SK-N-SH treated with all-trans-retinoic acid at 6 μM for 48 hours (cell line): ENCODE results near the gene ZEB1.
"Not testable (repeated sequence)": the region's sequence is repeated elsewhere in the genome, so short reads cannot be mapped to it uniquely, and the experiment has no call there.

ENCODE experiments used
- ATAC-seq: fragments of 200-7000 bp; cut with Tn5 transposase; 3 replicates; pipeline ENCODE4 v1.9.1; 2020; ENCODE audit warnings: mild to moderate bottlenecking, moderate library complexity
- ARNTL ChIP-seq: fragments of 450-650 bp; formaldehyde crosslinking; IDR thresholded peaks from 2 replicates; pipeline ENCODE4 v1.5.0; 2020; ENCODE audit warnings: low read depth, mild to moderate bottlenecking, moderate library complexity, borderline replicate concordance
- BACH2 ChIP-seq: fragments of 250-450 bp; sonication (Bioruptor Pico); IDR thresholded peaks from 2 replicates; pipeline ENCODE4 v1.9.0; 2021; ENCODE audit warnings: mild to moderate bottlenecking, borderline replicate concordance
- CSDC2 ChIP-seq: fragments of 250-450 bp; sonication (Bioruptor Pico); IDR thresholded peaks from 2 replicates; pipeline ENCODE4 v1.5.0; 2020; ENCODE audit warnings: mild to moderate bottlenecking, moderate library complexity
- ESRRG ChIP-seq: fragments of 250-450 bp; sonication (Bioruptor Pico); IDR thresholded peaks from 2 replicates; pipeline ENCODE4 v1.6.1; 2021; ENCODE audit warnings: mild to moderate bottlenecking
- GLIS3 ChIP-seq: fragments of 250-450 bp; sonication (Bioruptor Pico); IDR thresholded peaks from 2 replicates; pipeline ENCODE4 v1.5.0; 2020; ENCODE audit warnings: mild to moderate bottlenecking, moderate library complexity
- ISL1 ChIP-seq: fragments of 250-450 bp; sonication (Bioruptor Pico); IDR thresholded peaks from 2 replicates; pipeline ENCODE4 v2.1.2; 2022; ENCODE audit warnings: mild to moderate bottlenecking, moderate library complexity
- OSR1 ChIP-seq: fragments of 250-450 bp; sonication (Bioruptor Pico); IDR thresholded peaks from 2 replicates; pipeline ENCODE4 v1.8.0; 2022; ENCODE audit warnings: moderate library complexity, mild to moderate bottlenecking, inconsistent platforms
- PPARA ChIP-seq: fragments of 250-450 bp; sonication (Bioruptor Pico); IDR thresholded peaks from 2 replicates; pipeline ENCODE4 v1.5.0; 2020; ENCODE audit warnings: mild to moderate bottlenecking, borderline replicate concordance
- RARB ChIP-seq: fragments of 250-450 bp; sonication (Bioruptor Pico); IDR thresholded peaks from 2 replicates; pipeline ENCODE4 v1.8.0; 2021; ENCODE audit warnings: mild to moderate bottlenecking, moderate library complexity
- SNAI2 ChIP-seq: fragments of 250-450 bp; sonication (Bioruptor Pico); IDR thresholded peaks from 2 replicates; pipeline ENCODE4 v1.5.0; 2020; ENCODE audit warnings: mild to moderate bottlenecking, moderate library complexity
- TCF4 ChIP-seq: fragments of 250-450 bp; sonication (Bioruptor Pico); IDR thresholded peaks from 2 replicates; pipeline ENCODE4 v1.8.0; 2021; ENCODE audit warnings: mild to moderate bottlenecking, moderate library complexity, borderline replicate concordance
- TOX ChIP-seq: fragments of 250-450 bp; sonication (Bioruptor Pico); IDR thresholded peaks from 2 replicates; pipeline ENCODE4 v1.8.0; 2021; ENCODE audit warnings: mild to moderate bottlenecking, moderate library complexity, borderline replicate concordance
- TSHZ2 ChIP-seq: fragments of 250-450 bp; sonication (Bioruptor Pico); IDR thresholded peaks from 2 replicates; pipeline ENCODE4 v1.5.0; 2020; ENCODE audit warnings: mild to moderate bottlenecking, moderate library complexity
- ZC3H10 ChIP-seq: fragments of 250-450 bp; sonication (Bioruptor Pico); IDR thresholded peaks from 2 replicates; pipeline ENCODE4 v1.5.1; 2021; ENCODE audit warnings: mild to moderate bottlenecking, moderate library complexity
- ZFP3 ChIP-seq: fragments of 250-450 bp; sonication (Bioruptor Pico); IDR thresholded peaks from 2 replicates; pipeline ENCODE4 v1.5.0; 2020; ENCODE audit warnings: mild to moderate bottlenecking, moderate library complexity
- ZFP30 ChIP-seq: fragments of 450-650 bp; formaldehyde crosslinking; IDR thresholded peaks from 2 replicates; pipeline ENCODE4 v1.5.0; 2022; ENCODE audit warnings: mild to moderate bottlenecking, moderate library complexity
- ZNF565 ChIP-seq: fragments of 450-650 bp; formaldehyde crosslinking; conservative IDR thresholded peaks from 2 replicates; pipeline ENCODE4 v1.5.0; 2020; ENCODE audit warnings: low read depth, mild to moderate bottlenecking, moderate library complexity
- ZNF70 ChIP-seq: fragments of 450-650 bp; formaldehyde crosslinking; IDR thresholded peaks from 2 replicates; pipeline ENCODE4 v1.5.0; 2020; ENCODE audit warnings: mild to moderate bottlenecking, moderate library complexity
- ZNF8 ChIP-seq: fragments of 450-650 bp; formaldehyde crosslinking; IDR thresholded peaks from 2 replicates; pipeline ENCODE4 v1.5.0; 2020; ENCODE audit warnings: mild to moderate bottlenecking, moderate library complexity
- TF ChIP-seq, protein P1 (sequence below): fragments of 250-450 bp; sonication (Bioruptor Pico); IDR thresholded peaks from 2 replicates; pipeline ENCODE4 v1.5.1; 2020; ENCODE audit warnings: low read depth, mild to moderate bottlenecking, moderate library complexity
- TF ChIP-seq, protein P2 (sequence below): fragments of 250-450 bp; sonication (Bioruptor Pico); IDR thresholded peaks from 2 replicates; pipeline ENCODE4 v1.5.1; 2021; ENCODE audit warnings: mild to moderate bottlenecking, moderate library complexity
- TF ChIP-seq, protein P3 (sequence below): fragments of 250-450 bp; sonication (Bioruptor Pico); IDR thresholded peaks from 2 replicates; pipeline ENCODE4 v1.8.0; 2021; ENCODE audit warnings: low read depth, mild to moderate bottlenecking, moderate library complexity, borderline replicate concordance

ZEB1 gene

GRCh38 chr10:31549896-31550295 lies 230.9 kb downstream of the ZEB1 start:
- TF ChIP-seq ZNF70 (CRISPR knock-in tag) (no peak), TCF4 (CRISPR knock-in tag) (no peak), CSDC2 (CRISPR knock-in tag) (no peak), ZFP30 (CRISPR knock-in tag) (no peak), ZC3H10 (no peak), ZFP3 (no peak)
- ATAC-seq: no peak

DNA sequence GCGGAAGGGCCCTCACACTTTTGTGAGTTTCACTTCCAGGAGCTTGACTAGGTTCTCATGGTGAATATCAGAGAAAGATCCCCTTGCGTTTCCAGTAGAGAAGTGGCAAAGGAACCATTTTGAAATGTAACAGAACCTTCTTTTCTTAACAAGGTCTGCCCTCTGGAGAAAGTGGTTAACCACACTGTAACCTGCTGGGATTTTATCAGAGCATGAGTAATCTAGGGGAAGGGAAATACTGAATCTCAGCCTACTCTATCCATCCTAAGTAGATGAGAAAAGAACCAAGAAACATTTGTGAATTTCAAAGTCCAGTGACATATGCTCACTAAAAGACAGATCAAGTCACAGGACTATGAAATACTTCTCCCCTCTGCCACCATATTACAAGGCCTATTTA lies 235.5 kb downstream of the ZEB1 start:
- no peak for ATAC-seq
- no peak for TF ChIP-seq BACH2 (CRISPR knock-in tag)
- TF ChIP-seq ESRRG: no peak
- TF ChIP-seq TOX (CRISPR knock-in tag): no peak
- no peak for TF ChIP-seq TCF4 (CRISPR knock-in tag)
- no peak for TF ChIP-seq ZFP3
- TF ChIP-seq PPARA (CRISPR knock-in tag): no peak
- TF ChIP-seq RARB (CRISPR knock-in tag): no peak
- TF ChIP-seq, protein P1, sequence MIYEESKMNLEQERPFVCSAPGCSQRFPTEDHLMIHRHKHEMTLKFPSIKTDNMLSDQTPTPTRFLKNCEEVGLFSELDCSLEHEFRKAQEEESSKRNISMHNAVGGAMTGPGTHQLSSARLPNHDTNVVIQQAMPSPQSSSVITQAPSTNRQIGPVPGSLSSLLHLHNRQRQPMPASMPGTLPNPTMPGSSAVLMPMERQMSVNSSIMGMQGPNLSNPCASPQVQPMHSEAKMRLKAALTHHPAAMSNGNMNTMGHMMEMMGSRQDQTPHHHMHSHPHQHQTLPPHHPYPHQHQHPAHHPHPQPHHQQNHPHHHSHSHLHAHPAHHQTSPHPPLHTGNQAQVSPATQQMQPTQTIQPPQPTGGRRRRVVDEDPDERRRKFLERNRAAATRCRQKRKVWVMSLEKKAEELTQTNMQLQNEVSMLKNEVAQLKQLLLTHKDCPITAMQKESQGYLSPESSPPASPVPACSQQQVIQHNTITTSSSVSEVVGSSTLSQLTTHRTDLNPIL (CRISPR knock-in tag): no peak
- TF ChIP-seq, protein P2, sequence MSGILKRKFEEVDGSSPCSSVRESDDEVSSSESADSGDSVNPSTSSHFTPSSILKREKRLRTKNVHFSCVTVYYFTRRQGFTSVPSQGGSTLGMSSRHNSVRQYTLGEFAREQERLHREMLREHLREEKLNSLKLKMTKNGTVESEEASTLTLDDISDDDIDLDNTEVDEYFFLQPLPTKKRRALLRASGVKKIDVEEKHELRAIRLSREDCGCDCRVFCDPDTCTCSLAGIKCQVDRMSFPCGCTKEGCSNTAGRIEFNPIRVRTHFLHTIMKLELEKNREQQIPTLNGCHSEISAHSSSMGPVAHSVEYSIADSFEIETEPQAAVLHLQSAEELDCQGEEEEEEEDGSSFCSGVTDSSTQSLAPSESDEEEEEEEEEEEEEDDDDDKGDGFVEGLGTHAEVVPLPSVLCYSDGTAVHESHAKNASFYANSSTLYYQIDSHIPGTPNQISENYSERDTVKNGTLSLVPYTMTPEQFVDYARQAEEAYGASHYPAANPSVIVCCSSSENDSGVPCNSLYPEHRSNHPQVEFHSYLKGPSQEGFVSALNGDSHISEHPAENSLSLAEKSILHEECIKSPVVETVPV (CRISPR knock-in tag): no peak
- TF ChIP-seq, protein P3, sequence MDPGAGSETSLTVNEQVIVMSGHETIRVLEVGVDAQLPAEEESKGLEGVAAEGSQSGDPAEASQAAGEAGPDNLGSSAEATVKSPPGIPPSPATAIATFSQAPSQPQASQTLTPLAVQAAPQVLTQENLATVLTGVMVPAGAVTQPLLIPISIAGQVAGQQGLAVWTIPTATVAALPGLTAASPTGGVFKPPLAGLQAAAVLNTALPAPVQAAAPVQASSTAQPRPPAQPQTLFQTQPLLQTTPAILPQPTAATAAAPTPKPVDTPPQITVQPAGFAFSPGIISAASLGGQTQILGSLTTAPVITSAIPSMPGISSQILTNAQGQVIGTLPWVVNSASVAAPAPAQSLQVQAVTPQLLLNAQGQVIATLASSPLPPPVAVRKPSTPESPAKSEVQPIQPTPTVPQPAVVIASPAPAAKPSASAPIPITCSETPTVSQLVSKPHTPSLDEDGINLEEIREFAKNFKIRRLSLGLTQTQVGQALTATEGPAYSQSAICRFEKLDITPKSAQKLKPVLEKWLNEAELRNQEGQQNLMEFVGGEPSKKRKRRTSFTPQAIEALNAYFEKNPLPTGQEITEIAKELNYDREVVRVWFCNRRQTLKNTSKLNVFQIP: no peak
- TF ChIP-seq ARNTL: no peak
- no peak for TF ChIP-seq ZC3H10
- TF ChIP-seq ZNF565: no peak
- no peak for TF ChIP-seq TSHZ2 (CRISPR knock-in tag)
- TF ChIP-seq ZNF70 (CRISPR knock-in tag): no peak
- TF ChIP-seq GLIS3: no peak
- TF ChIP-seq ISL1: no peak
- TF ChIP-seq OSR1: no peak
- no peak for TF ChIP-seq SNAI2 (CRISPR knock-in tag)
- TF ChIP-seq ZNF8 (CRISPR knock-in tag): no peak

DNA sequence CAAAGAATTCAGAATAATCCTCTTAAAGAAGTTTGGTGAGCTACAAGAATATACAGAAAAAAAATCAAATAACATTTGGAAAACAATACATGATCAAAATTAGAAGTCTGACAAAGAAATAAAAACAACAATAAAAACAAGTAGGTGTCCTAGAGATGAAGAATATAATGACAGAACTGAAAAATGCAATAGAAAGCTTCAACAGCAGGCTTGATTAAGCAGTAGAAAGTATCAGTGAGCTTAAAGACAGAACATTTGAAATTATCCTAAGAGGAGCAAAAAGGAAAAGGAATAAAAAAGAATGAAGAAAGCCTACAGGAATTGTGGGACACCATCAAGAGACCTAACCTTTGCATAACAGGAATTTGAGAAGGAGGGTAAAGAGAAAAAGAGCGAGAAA lies 238.8 kb downstream of the ZEB1 start:
- no peak for ATAC-seq
- TF ChIP-seq ISL1 (no peak), ZFP30 (CRISPR knock-in tag) (no peak), TOX (CRISPR knock-in tag) (no peak), ESRRG (no peak), ZNF70 (CRISPR knock-in tag) (no peak), TCF4 (CRISPR knock-in tag) (no peak)
- TF ChIP-seq, protein P3: no peak
- TF ChIP-seq, all 23 proteins: peak for 0

DNA sequence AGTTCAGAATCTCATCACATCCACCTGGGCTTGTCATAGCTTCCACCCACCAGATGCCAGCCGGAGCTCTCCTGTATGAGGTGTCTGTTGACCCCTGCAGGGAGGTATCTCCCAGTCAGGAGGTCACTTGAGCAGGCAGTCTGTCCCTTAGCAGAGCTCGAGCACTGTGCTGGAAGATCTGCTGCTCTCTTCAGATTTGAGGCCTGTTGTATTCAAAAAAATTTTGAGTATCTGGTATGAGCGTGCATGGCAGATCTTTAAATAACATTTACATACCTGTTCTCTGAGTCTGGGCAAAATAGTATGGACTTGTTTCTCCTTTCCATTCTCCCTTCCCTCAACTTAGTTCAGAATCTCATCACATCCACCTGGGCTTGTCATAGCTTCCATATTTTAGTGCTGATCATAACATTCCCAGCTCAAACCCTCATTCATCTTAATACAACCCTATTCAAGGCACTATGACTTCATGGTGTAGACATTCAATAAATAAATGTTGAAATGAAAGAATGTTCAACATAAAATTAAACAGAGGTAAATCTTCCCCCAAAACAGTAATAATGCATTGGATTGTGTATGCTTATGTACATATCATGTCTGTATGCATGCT lies 249.3 kb downstream of the ZEB1 start:
- ATAC-seq: not testable (repeated sequence)
